ENCODE measurements around the gene DIAPH2.

DIAPH2 gene

DNA sequence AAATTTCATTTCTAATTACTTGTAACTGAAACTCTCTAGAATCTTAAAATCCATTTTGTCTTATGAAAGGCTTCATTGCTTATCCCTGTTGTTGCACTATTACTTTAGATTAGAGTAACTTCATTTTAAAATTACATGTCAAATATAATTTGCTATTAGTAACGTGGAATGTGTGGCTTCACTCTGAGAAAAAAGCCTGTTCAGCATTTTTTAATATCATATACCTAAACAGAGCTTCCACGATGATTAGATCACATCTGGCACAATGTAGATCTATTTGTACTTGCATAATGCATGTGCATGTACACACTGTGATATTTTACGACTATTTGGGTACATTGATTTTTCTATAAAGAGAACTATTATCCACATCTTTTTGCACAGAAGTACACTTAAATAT is 847.2 kb downstream of the DIAPH2 start:
- H3K4me1 ChIP-seq (ENCODE audit: control insufficient read depth, insufficient read depth, low read length): no peaks in the 10 kb centered on the region
- ChIA-PET POLR2A (no interaction called here), CTCF (no interaction called here)
- no peak overlapping the region for H3K4me3 ChIP-seq (ENCODE audit: low read depth, low read length)
- peaks cover 2% of the 10 kb centered on the region for H3K9me3 ChIP-seq (ENCODE audit: control insufficient read depth, insufficient read depth, low read depth, low read length)
- H3K27ac ChIP-seq (ENCODE audit: extremely low read depth, low read depth, low read length): no peak overlapping the region
- TF ChIP-seq, protein P1, sequence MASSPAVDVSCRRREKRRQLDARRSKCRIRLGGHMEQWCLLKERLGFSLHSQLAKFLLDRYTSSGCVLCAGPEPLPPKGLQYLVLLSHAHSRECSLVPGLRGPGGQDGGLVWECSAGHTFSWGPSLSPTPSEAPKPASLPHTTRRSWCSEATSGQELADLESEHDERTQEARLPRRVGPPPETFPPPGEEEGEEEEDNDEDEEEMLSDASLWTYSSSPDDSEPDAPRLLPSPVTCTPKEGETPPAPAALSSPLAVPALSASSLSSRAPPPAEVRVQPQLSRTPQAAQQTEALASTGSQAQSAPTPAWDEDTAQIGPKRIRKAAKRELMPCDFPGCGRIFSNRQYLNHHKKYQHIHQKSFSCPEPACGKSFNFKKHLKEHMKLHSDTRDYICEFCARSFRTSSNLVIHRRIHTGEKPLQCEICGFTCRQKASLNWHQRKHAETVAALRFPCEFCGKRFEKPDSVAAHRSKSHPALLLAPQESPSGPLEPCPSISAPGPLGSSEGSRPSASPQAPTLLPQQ (tag by site-specific recombination; IDR thresholded peaks at IDR 0.05): no peak
- TF ChIP-seq ZNF629 (tag by site-specific recombination; IDR thresholded peaks at IDR 0.05): no peak
- no peaks in the 10 kb centered on the region for H3K36me3 ChIP-seq (ENCODE audit: control insufficient read depth in 2 of 2, insufficient read depth in 1 of 2, low read length in 2 of 2)

DNA sequence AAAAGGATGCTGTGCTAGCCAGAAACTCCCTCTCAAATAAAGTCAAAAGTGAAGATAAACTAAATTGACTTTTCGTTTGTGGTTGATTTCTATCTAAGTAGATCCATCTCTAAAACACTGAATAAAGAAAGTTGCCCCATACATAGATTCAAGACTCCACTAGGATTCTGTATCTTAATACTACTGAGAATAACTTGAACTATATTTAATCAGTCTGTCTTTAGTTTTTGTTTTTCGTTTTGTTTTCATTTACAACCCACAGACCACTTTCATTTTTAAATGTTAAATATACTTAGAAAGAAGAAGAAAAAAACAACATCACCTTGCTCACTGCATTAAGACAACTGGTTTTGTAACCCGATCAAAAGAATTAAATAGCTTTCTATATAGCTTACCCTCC is 854.1 kb downstream of the DIAPH2 start:
- ChIA-PET CTCF (interaction anchor here (0.7 kb wide), 1 partner anchor 205 kb away, joined by 3 read pairs; no protein-coding TSS in a partner anchor), POLR2A (no interaction called here)
- no peaks in the 10 kb centered on the region for H3K9me3 ChIP-seq (ENCODE audit: control insufficient read depth, insufficient read depth, low read depth, low read length)
- TF ChIP-seq, protein P2, sequence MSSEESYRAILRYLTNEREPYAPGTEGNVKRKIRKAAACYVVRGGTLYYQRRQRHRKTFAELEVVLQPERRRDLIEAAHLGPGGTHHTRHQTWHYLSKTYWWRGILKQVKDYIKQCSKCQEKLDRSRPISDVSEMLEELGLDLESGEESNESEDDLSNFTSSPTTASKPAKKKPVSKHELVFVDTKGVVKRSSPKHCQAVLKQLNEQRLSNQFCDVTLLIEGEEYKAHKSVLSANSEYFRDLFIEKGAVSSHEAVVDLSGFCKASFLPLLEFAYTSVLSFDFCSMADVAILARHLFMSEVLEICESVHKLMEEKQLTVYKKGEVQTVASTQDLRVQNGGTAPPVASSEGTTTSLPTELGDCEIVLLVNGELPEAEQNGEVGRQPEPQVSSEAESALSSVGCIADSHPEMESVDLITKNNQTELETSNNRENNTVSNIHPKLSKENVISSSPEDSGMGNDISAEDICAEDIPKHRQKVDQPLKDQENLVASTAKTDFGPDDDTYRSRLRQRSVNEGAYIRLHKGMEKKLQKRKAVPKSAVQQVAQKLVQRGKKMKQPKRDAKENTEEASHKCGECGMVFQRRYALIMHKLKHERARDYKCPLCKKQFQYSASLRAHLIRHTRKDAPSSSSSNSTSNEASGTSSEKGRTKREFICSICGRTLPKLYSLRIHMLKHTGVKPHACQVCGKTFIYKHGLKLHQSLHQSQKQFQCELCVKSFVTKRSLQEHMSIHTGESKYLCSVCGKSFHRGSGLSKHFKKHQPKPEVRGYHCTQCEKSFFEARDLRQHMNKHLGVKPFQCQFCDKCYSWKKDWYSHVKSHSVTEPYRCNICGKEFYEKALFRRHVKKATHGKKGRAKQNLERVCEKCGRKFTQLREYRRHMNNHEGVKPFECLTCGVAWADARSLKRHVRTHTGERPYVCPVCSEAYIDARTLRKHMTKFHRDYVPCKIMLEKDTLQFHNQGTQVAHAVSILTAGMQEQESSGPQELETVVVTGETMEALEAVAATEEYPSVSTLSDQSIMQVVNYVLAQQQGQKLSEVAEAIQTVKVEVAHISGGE (tag by site-specific recombination; conservative IDR thresholded peaks at IDR 0.05; ENCODE audit: low read depth): no peak
- TF ChIP-seq ZNF202 (tag by site-specific recombination; IDR thresholded peaks at IDR 0.05; ENCODE audit: borderline replicate concordance) (no peak), ZNF292 (tag by site-specific recombination; IDR thresholded peaks at IDR 0.05; ENCODE audit: borderline replicate concordance, low read depth) (no peak), ZNF416 (tag by site-specific recombination; IDR thresholded peaks at IDR 0.05) (no peak), ZBTB17 (tag by site-specific recombination; IDR thresholded peaks at IDR 0.05) (no peak), ZBTB7A (tag by site-specific recombination; IDR thresholded peaks at IDR 0.05; ENCODE audit: low read depth) (no peak), ZNF121 (tag by site-specific recombination; IDR thresholded peaks at IDR 0.05) (no peak), ZNF529 (tag by site-specific recombination; IDR thresholded peaks at IDR 0.05; ENCODE audit: insufficient replicate concordance) (no peak)
- H3K27ac ChIP-seq (ENCODE audit: extremely low read depth, low read depth, low read length): no peak overlapping the region
- H3K4me3 ChIP-seq (ENCODE audit: low read depth, low read length): no peak overlapping the region
- no peaks in the 10 kb centered on the region for H3K36me3 ChIP-seq (ENCODE audit: control insufficient read depth in 2 of 2, insufficient read depth in 1 of 2, low read length in 2 of 2)
- H3K4me1 ChIP-seq (ENCODE audit: control insufficient read depth, insufficient read depth, low read length): no peaks in the 10 kb centered on the region

DNA sequence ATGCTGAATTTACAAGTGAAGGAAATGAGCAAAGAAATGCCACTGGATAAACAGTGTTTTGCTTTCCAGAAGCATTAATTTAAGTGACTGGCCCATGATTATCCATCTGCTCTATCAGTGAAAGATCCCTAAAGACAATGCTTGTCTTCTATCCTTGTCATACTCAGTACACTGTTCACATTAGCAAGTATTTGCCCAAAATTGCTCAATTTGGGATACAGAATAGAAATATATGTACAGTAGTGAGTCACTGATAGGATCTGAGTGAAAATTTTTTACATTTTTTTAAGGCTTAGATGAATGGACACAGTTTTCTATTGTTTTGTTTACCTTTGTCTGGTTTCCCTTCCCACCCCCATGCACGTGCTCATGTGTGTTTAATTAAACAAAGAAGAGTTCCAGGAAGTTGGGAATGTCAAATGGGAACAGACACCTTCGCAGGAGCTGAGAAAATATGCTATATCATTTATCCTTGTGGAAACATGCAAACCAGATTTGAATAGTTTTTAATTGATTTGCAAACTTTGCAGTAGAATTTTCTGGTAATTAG is 855.4 kb downstream of the DIAPH2 start:
- Histone ChIP-seq H3K9me3 (ENCODE audit: control insufficient read depth, insufficient read depth, low read depth, low read length) (no peaks in the 10 kb centered on the region), H3K4me1 (ENCODE audit: control insufficient read depth, insufficient read depth, low read length) (no peaks in the 10 kb centered on the region), H3K27ac (ENCODE audit: extremely low read depth, low read depth, low read length) (no peak overlapping the region), H3K4me3 (ENCODE audit: low read depth, low read length) (no peak overlapping the region), H3K36me3 (ENCODE audit: control insufficient read depth in 2 of 2, insufficient read depth in 1 of 2, low read length in 2 of 2) (no peaks in the 10 kb centered on the region)
- CTCF ChIA-PET: interaction anchor here (0.6 kb wide), 1 partner anchor 93 kb away, joined by 3 read pairs; no protein-coding TSS in a partner anchor
- POLR2A ChIA-PET: no interaction called here
- no peak for TF ChIP-seq ZNF202 (tag by site-specific recombination; IDR thresholded peaks at IDR 0.05; ENCODE audit: borderline replicate concordance)
- no peak for TF ChIP-seq KLF16 (tag by site-specific recombination; IDR thresholded peaks at IDR 0.05)
- no peak for TF ChIP-seq ZNF837 (tag by site-specific recombination; IDR thresholded peaks at IDR 0.05)
- no peak for TF ChIP-seq ZNF664 (tag by site-specific recombination; IDR thresholded peaks at IDR 0.05)
- TF ChIP-seq, protein P3, sequence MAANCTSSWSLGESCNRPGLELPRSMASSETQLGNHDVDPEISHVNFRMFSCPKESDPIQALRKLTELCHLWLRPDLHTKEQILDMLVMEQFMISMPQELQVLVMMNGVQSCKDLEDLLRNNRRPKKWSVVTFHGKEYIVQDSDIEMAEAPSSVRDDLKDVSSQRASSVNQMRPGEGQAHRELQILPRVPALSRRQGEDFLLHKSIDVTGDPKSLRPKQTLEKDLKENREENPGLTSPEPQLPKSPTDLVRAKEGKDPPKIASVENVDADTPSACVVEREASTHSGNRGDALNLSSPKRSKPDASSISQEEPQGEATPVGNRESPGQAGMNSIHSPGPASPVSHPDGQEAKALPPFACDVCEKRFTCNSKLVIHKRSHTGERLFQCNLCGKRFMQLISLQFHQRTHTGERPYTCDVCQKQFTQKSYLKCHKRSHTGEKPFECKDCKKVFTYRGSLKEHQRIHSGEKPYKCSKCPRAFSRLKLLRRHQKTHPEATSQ (tag by site-specific recombination; IDR thresholded peaks at IDR 0.05): no peak
- TF ChIP-seq ZNF701 (tag by site-specific recombination; IDR thresholded peaks at IDR 0.05): no peak
- TF ChIP-seq ZNF830 (tag by site-specific recombination; IDR thresholded peaks at IDR 0.05; ENCODE audit: low read depth): no peak
- TF ChIP-seq SETDB1 (IDR thresholded peaks at IDR 0.05; ENCODE audit: insufficient read length, low read length): no peak
- TF ChIP-seq ZNF211 (tag by site-specific recombination; IDR thresholded peaks at IDR 0.05; ENCODE audit: low read depth): no peak
- TF ChIP-seq ZNF266 (tag by site-specific recombination; IDR thresholded peaks at IDR 0.05; ENCODE audit: low read depth): no peak
- no peak for TF ChIP-seq ZNF24 (tag by site-specific recombination; IDR thresholded peaks at IDR 0.05)
- TF ChIP-seq ZBTB21 (tag by site-specific recombination; IDR thresholded peaks at IDR 0.05): no peak
- TF ChIP-seq ZNF560 (tag by site-specific recombination; IDR thresholded peaks at IDR 0.05; ENCODE audit: borderline replicate concordance): no peak

All from HEK293 (cell line).